HG02588 (cell line): ENCODE data around the gene CBARP.
"Not testable (repeated sequence)": the region's sequence is repeated elsewhere in the genome, so short reads cannot be mapped to it uniquely, and the experiment has no call there.

Source experiments
- ATAC-seq: cut with Tn5 transposase; IDR thresholded peaks from one replicate; pipeline ENCODE4 v1.9.1; 2021; ENCODE audit warnings: mild to moderate bottlenecking, moderate library complexity; ENCODE audit not compliant: unreplicated experiment

Gene CBARP

GRCh38 chr19:1216756-1217155 is 21.0 kb downstream of the CBARP start:
- ATAC-seq: no peak

- ATAC-seq: no peak
These were observed 22.7 kb downstream of the CBARP start for GRCh38 chr19:1214862-1215731.

- no peak for ATAC-seq
These were observed 23.4 kb downstream of the CBARP start for GRCh38 chr19:1214299-1214861.

- no peak for ATAC-seq
These were observed 24.2 kb downstream of the CBARP start for GRCh38 chr19:1213391-1214286.

GRCh38 chr19:1211494-1212234 is 26.1 kb downstream of the CBARP start:
- no peak for ATAC-seq

- no peak for ATAC-seq
These were observed 27.6 kb downstream of the CBARP start for GRCh38 chr19:1210227-1210538.

- ATAC-seq: not testable (repeated sequence)
These were observed 29.0 kb downstream of the CBARP start for GRCh38 chr19:1208830-1209229.

- no peak for ATAC-seq
These were observed 30.8 kb downstream of the CBARP start for GRCh38 chr19:1206864-1207450.

- ATAC-seq: peak; percentile 4
These were observed 31.5 kb downstream of the CBARP start for GRCh38 chr19:1206150-1206863.

- peak; percentile 87 for ATAC-seq
These were observed 32.4 kb downstream of the CBARP start, which contains the start of gene STK11 for GRCh38 chr19:1205114-1206099. TSS of gene STK11 (plus strand) at chr19:1205778. CDS start at chr19:1206914, 1,136 bp downstream.

- ATAC-seq: not testable (repeated sequence)
These were observed 37.2 kb downstream of the CBARP start for GRCh38 chr19:1200614-1201013.

GRCh38 chr19:1199531-1199930 is 38.3 kb downstream of the CBARP start:
- ATAC-seq: no peak

GRCh38 chr19:1189419-1189818 is 48.4 kb downstream of the CBARP start:
- ATAC-seq: no peak

GRCh38 chr19:1183543-1184172 is 54.1 kb downstream of the CBARP start:
- no peak for ATAC-seq

- ATAC-seq: no peak
These were observed 55.1 kb downstream of the CBARP start for GRCh38 chr19:1182727-1183126.

GRCh38 chr19:1182068-1182467 is 55.7 kb downstream of the CBARP start:
- ATAC-seq: no peak

- no peak for ATAC-seq
These were observed 56.2 kb downstream of the CBARP start for GRCh38 chr19:1181606-1182005.
